GM12873 (cell line): ENCODE results near the gene SLC28A1.

Source experiments
- CTCF ChIP-seq: IDR thresholded peaks from 2 replicates; pipeline ENCODE4 v1.5.1; 2012; ENCODE audit warnings: low read depth, mild to moderate bottlenecking, moderate library complexity, low read length, control low read depth; ENCODE audit not compliant: insufficient read depth; ENCODE audit errors: missing control alignments

SLC28A1 gene

GRCh38 chr15:84879088-84879780 lies 5.2 kb upstream of the SLC28A1 start:
- TF ChIP-seq CTCF, result no peak

- TF ChIP-seq CTCF, result no peak
Measured at GRCh38 chr15:84880007-84880406, 4.5 kb upstream of the SLC28A1 start.

- TF ChIP-seq CTCF, result no peak
Measured at GRCh38 chr15:84880822-84881519, 3.5 kb upstream of the SLC28A1 start.

- no peak for TF ChIP-seq CTCF
Measured at GRCh38 chr15:84881520-84881830, 3.0 kb upstream of the SLC28A1 start.

DNA sequence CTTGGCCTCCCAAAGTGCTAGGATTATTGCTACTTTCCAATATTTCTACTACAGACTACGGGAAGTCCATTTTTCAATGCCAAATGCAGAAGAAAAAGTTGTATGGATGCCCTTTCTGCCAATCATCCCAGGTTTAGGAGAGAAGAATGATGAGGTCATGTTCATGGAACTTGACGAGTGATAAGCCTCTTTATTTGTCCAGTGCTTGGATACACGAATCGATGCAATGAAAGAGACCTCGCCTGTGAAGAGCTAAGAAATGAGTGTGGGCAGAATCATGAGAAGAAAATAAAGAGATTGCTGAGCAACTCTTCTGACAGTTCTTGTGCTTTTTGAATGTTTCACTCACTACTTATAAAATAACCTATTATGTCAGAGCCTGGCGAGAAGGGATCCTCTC lies 996 bp upstream of the SLC28A1 start:
- TF ChIP-seq CTCF, result no peak

DNA sequence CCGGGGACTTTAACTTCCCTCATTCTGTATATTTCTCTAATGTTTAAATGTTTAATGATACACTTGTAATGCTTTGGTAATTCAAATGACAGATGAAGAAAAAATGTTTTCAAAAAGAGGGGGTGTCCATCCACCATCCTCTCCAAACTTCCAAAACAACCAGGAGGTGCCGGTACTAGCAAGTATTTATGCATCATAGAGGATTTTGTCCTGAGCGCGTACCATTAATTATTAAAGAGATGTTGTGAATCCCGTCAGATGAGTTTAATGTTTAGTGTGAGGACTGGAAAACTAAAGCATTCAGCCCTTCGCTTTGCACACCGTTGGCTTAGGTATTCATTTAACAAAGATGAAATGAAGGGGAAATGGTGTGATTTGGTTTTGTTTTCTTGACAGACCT lies 1.3 kb downstream of the SLC28A1 start:
- no peak for TF ChIP-seq CTCF

- no peak for TF ChIP-seq CTCF
Measured at GRCh38 chr15:84886211-84886983, 1.9 kb downstream of the SLC28A1 start.
